Thyroid gland (tissue), 4 donors: ENCODE results near the gene CABS1. TPM values are rescaled to one million over a fixed set of nuclear protein-coding genes. Genes with fewer than 3 reads are reported as not detected.

ENCODE experiments used
- DNase-seq, 2 donors: peaks; one replicate each; pipeline ENCODE4 v3.0.0-alpha.2; 2019
- H3K27ac ChIP-seq, 3 donors: fragments of 200-600 bp; sonication (generic); 1 replicate in 2 of 3; 2 replicates in 1 of 3; pipeline ENCODE4 v1.5.1; 2016 to 2019; ENCODE audit warnings: mild to moderate bottlenecking in 1 of 3, moderate library complexity in 1 of 3
- H3K27me3 ChIP-seq: fragments of 200-600 bp; sonication (generic); one replicate; pipeline ENCODE4 v1.5.1; 2019
- H3K36me3 ChIP-seq, 2 donors: fragments of 200-600 bp; sonication (generic); one replicate each; pipeline ENCODE4 v1.5.1; 2016 to 2019
- H3K4me1 ChIP-seq, 2 donors: fragments of 200-600 bp; sonication (generic); one replicate each; pipeline ENCODE4 v1.5.1; 2017 to 2019
- H3K4me3 ChIP-seq, 3 donors: fragments of 200-600 bp; sonication (generic); replicated peaks in 1 of 3; 1 replicate in 2 of 3; 2 replicates in 1 of 3; pipeline ENCODE4 v1.5.1; 2016; ENCODE audit warnings: mild to moderate bottlenecking in 1 of 3
- H3K9me3 ChIP-seq: fragments of 200-600 bp; sonication (generic); one replicate; pipeline ENCODE4 v1.5.1; 2017
- POLR2A ChIP-seq, 2 donors: fragments of 450-650 bp; IDR thresholded peaks; one replicate each; pipeline ENCODE4 v1.6.1; 2017; ENCODE audit warnings: antibody characterized with exemption in 2 of 2, mild to moderate bottlenecking in 2 of 2, moderate library complexity in 1 of 2
- WGBS, 2 donors: methylation state at CpG; one replicate each; pipeline ENCODE4 v1.1.5; 2017; 5-methylcytosine and 5-hydroxymethylcytosine counted together
- intact Hi-C: fragments of 100-400 bp; cut with DNase I; formaldehyde crosslinking; loops from one replicate; pipeline ENCODE4 v1.15.1; 2023
- total RNA-seq, 4 donors: library from RNA; depleted of rRNA; stranded (reverse); fragments of >200 nt; gene quantifications; one replicate each; pipeline ENCODE4 v1.2.3, GENCODE V29; 2016
- TF ChIP-seq, protein P1 (sequence below), 6 experiments: fragments of 200-600 bp in 3 of 6; fragments of 450-650 bp in 3 of 6; sonication (generic) in 3 of 6; IDR thresholded peaks; one replicate each; pipeline ENCODE4 v1.5.1; 2016 to 2019; ENCODE audit warnings: antibody characterized with exemption in 6 of 6, mild to moderate bottlenecking in 2 of 6, inconsistent platforms in 1 of 6, moderate library complexity in 1 of 6

CABS1 gene
- total RNA-seq, 4 donors from 2014 or later = not detected

DNA sequence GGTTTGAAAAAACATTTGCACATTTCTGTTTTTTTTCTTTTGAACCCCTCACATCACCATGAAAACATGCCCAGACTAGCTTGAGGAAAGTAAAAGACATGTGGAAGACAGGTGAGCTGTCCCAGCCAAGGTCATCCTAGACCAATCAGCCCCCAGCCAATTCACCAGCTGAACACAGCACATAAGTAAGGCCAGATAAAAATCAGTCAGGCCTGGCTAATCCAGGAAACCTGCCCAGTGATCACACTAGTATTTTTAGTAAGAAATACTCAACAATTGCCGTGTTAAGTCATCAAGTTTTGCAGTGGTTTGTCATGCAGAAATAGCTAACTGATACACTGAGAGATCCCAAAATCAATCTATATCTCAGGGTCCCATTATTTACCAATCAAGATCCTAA lies 21.4 kb downstream of the CABS1 start:
- Histone ChIP-seq H3K36me3 (no peaks in the 10 kb centered on the region), H3K4me1 (peaks cover 0 to 10% of the 10 kb centered on the region in 2 donors), H3K27me3 (no peaks in the 10 kb centered on the region), H3K4me3 (no peak overlapping the region), H3K9me3 (no peaks in the 10 kb centered on the region), H3K27ac (peak overlapping the region in 1 of 3 donors; percentile 8)
- 19 to 33% methylated on average over 1 of the region's 1 CpG for WGBS, 2 donors
- no peak for TF ChIP-seq POLR2A (IDR thresholded peaks at IDR 0.05)
- TF ChIP-seq, protein P1, sequence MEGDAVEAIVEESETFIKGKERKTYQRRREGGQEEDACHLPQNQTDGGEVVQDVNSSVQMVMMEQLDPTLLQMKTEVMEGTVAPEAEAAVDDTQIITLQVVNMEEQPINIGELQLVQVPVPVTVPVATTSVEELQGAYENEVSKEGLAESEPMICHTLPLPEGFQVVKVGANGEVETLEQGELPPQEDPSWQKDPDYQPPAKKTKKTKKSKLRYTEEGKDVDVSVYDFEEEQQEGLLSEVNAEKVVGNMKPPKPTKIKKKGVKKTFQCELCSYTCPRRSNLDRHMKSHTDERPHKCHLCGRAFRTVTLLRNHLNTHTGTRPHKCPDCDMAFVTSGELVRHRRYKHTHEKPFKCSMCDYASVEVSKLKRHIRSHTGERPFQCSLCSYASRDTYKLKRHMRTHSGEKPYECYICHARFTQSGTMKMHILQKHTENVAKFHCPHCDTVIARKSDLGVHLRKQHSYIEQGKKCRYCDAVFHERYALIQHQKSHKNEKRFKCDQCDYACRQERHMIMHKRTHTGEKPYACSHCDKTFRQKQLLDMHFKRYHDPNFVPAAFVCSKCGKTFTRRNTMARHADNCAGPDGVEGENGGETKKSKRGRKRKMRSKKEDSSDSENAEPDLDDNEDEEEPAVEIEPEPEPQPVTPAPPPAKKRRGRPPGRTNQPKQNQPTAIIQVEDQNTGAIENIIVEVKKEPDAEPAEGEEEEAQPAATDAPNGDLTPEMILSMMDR (IDR thresholded peaks at IDR 0.05) = no peak
- peak; percentile 69 to 79 for DNase-seq
- intact Hi-C loops = no loop called here

DNA sequence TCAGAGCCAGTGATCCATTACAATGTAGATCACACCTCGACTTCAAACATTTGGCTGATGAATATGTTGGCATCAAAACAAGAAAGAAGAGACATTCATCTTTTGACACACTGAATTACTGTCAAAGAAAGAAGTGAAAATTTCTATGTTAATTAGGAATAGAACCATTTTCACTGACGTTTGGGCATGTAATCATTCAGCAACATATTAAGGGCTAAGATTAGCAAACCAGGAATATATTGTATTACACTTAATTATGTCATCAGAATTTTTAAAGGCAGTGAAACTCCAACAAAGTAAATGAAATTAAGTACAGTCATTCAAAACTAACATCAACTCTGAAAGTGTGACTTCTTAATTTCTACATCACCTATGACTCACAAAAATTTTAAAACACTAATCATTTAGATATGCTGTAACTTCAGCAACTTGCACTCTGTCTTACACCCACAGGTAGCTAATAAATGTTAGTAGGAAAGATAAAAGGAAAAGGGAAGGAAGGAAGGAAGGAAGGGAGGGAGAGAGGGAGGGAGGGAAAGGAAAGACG lies 24.4 kb downstream of the CABS1 start:
- Histone ChIP-seq H3K4me1 (peaks cover 0 to 10% of the 10 kb centered on the region in 2 donors), H3K9me3 (no peaks in the 10 kb centered on the region), H3K36me3 (no peaks in the 10 kb centered on the region), H3K27me3 (no peaks in the 10 kb centered on the region), H3K27ac (no peak overlapping the region), H3K4me3 (no peak overlapping the region)
- 47 to 53% methylated on average over 3 of the region's 3 CpGs for WGBS, 2 donors
- TF ChIP-seq POLR2A (IDR thresholded peaks at IDR 0.05) = no peak
- TF ChIP-seq, protein P1 (IDR thresholded peaks at IDR 0.05) = no peak
- DNase-seq = no peak
- intact Hi-C loops = no loop called here

DNA sequence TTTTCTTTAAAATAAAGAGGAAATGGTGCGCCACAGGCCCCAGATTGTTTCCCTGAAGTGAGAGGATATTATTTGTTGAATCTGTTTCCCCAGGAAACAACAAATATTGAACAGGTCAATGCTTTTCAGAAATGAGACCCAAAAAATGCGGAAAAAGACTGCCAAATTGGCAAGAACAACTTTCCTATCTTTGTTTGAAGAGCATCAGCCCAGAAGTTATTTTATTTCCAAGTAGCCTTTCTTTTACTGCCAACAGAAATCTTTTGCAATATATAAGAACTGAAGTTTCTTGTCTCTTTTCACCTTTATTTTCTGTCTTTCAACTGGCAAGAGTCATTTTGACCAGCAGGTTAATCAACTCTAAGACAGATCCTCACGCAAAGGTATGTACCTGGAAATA lies 25.7 kb downstream of the CABS1 start, which contains the start of gene SMR3A:
Gene SMR3A, plus strand, starts transcription at position 301 of the 400 bp plus-strand sequence. CDS start 1,356 bp downstream, outside the sequence.
- no peaks in the 10 kb centered on the region for H3K9me3 ChIP-seq
- TF ChIP-seq, protein P1 (IDR thresholded peaks at IDR 0.05) = no peak
- TF ChIP-seq POLR2A (IDR thresholded peaks at IDR 0.05) = no peak
- peak within 1 kb of the TSS in 1 of 3 donors; percentile 9 for H3K27ac ChIP-seq
- H3K4me3 ChIP-seq = no peak within 1 kb of the TSS
- 48 to 62% methylated on average over 3 of the region's 3 CpGs for WGBS, 2 donors
- H3K27me3 ChIP-seq = no peaks in the 10 kb centered on the region
- intact Hi-C loops = no loop called here
- H3K4me1 ChIP-seq = peaks cover 0 to 10% of the 10 kb centered on the region in 2 donors
- no peaks in the 10 kb centered on the region for H3K36me3 ChIP-seq
- DNase-seq = no peak

DNA sequence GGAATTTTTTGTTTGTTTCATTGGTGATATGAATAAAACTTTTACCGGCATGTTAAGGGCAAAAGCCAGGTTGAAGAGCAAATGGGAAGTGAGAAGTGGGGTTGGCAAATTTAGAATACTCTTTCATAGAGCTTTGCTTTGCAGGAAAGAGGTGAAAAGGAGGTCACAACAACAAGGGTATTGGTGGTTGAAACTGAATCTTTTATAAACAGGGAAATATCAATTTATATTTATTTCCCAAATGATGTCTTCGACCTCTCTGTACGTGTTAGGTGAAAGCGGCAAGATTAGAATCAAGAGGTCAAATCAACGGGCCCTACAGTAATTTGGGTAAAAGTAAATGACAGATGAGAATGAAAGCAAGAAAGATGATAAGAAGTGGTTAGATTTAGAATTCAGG lies 29.2 kb downstream of the CABS1 start:
- DNase-seq = no peak

DNA sequence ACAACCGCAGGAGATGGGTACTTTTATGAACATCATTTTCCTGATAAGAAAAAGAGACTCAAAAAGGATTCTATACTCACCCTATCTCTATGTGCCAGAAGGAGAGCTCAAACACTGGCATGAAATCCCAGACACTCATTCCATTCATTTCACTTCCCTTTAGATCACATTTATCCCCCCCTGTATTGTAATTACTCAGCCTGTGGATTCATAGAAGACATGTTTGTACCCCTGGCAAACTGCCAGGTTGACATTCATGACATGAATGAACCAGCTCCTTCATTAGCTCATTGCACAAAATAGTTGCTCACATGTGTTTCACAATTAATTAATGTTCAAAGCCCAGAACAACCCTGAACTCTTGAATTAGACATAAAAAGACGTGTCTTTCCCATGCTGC lies 30.7 kb downstream of the CABS1 start:
- DNase-seq = no peak
- Histone ChIP-seq H3K27me3 (no peaks in the 10 kb centered on the region), H3K36me3 (no peaks in the 10 kb centered on the region), H3K4me1 (no peaks in the 10 kb centered on the region), H3K9me3 (no peaks in the 10 kb centered on the region), H3K4me3 (no peak overlapping the region), H3K27ac (no peak overlapping the region)
- intact Hi-C loops = no loop called here
- TF ChIP-seq POLR2A (IDR thresholded peaks at IDR 0.05) = no peak
- TF ChIP-seq, protein P1 (IDR thresholded peaks at IDR 0.05) = no peak
- WGBS, 2 donors = 57 to 88% methylated on average over 2 of the region's 2 CpGs

More for the DNA sequence above, 29.2 kb downstream of the CABS1 start:
- Histone ChIP-seq H3K27me3 (no peaks in the 10 kb centered on the region), H3K4me3 (no peak overlapping the region), H3K36me3 (no peaks in the 10 kb centered on the region), H3K27ac (no peak overlapping the region), H3K4me1 (peaks cover 0 to 5% of the 10 kb centered on the region in 2 donors), H3K9me3 (no peaks in the 10 kb centered on the region)
- TF ChIP-seq POLR2A (IDR thresholded peaks at IDR 0.05) = no peak
- TF ChIP-seq, protein P1 (IDR thresholded peaks at IDR 0.05) = no peak
- 94 to 95% methylated on average over 5 of the region's 5 CpGs for WGBS, 2 donors
- intact Hi-C loops = no loop called here
